HEK293T (cell line): ENCODE data around the gene WNT3A.

Experiments
- CTCF ChIA-PET: fragments of 350-600 bp; formaldehyde crosslinking; extraction: SDS; loops from one replicate; lab custom pipeline; 2021; ENCODE audit warnings: antibody characterized with exemption, inconsistent platforms; lab: Yijun Ruan, JAX
- POLR2A ChIA-PET: fragments of 350-600 bp; formaldehyde crosslinking; extraction: SDS; loops from one replicate; lab custom pipeline; 2020; ENCODE audit warnings: antibody characterized with exemption, inconsistent platforms; lab: Yijun Ruan, JAX
- DNase-seq: peaks from one replicate; pipeline ENCODE4 v3.0.0; 2012; ENCODE audit warnings: mixed read lengths; ENCODE audit errors: extremely low spot score
- ARNT ChIP-seq: fragments of 450-650 bp; IDR thresholded peaks from 2 replicates; pipeline ENCODE4 v1.6.1; 2017; ENCODE audit warnings: mild to moderate bottlenecking
- BHLHE40 ChIP-seq: fragments of 450-650 bp; IDR thresholded peaks from 2 replicates; pipeline ENCODE4 v1.6.1; 2016; ENCODE audit warnings: mild to moderate bottlenecking, moderate library complexity, borderline replicate concordance
- CTBP1 ChIP-seq: fragments of 450-650 bp; IDR thresholded peaks from 2 replicates; pipeline ENCODE4 v1.6.1; 2016; ENCODE audit warnings: borderline replicate concordance
- ELF4 ChIP-seq: fragments of 450-650 bp; IDR thresholded peaks from 2 replicates; pipeline ENCODE4 v1.6.1; 2017; ENCODE audit warnings: antibody characterized with exemption
- FOXA1 ChIP-seq: fragments of 450-650 bp; IDR thresholded peaks from 2 replicates; pipeline ENCODE4 v1.6.1; 2016; ENCODE audit warnings: mild to moderate bottlenecking
- FOXK2 ChIP-seq: fragments of 450-650 bp; IDR thresholded peaks from 2 replicates; pipeline ENCODE4 v1.6.1; 2016; ENCODE audit warnings: mild to moderate bottlenecking
- FOXM1 ChIP-seq: fragments of 450-650 bp; IDR thresholded peaks from 2 replicates; pipeline ENCODE4 v1.6.1; 2017; ENCODE audit warnings: mild to moderate bottlenecking, borderline replicate concordance
- HDGF ChIP-seq: fragments of 450-650 bp; IDR thresholded peaks from 2 replicates; pipeline ENCODE4 v1.6.1; 2017; ENCODE audit warnings: antibody characterized with exemption, borderline replicate concordance
- L3MBTL2 ChIP-seq: fragments of 450-650 bp; conservative IDR thresholded peaks from 2 replicates; pipeline ENCODE4 v1.6.1; 2016; ENCODE audit warnings: mild to moderate bottlenecking
- LEF1 ChIP-seq: fragments of 450-650 bp; IDR thresholded peaks from 2 replicates; pipeline ENCODE4 v1.6.1; 2017; ENCODE audit warnings: mild to moderate bottlenecking, borderline replicate concordance
- NFRKB ChIP-seq: fragments of 450-650 bp; IDR thresholded peaks from 2 replicates; pipeline ENCODE4 v1.6.1; 2016; ENCODE audit warnings: mild to moderate bottlenecking, moderate library complexity
- PKNOX1 ChIP-seq: fragments of 450-650 bp; IDR thresholded peaks from 2 replicates; pipeline ENCODE4 v1.6.1; 2016
- SP1 ChIP-seq: fragments of 450-650 bp; IDR thresholded peaks from 2 replicates; pipeline ENCODE4 v1.6.1; 2017
- SUZ12 ChIP-seq: fragments of 450-650 bp; IDR thresholded peaks from 2 replicates; pipeline ENCODE4 v1.6.1; 2016; ENCODE audit warnings: mild to moderate bottlenecking
- TARDBP ChIP-seq: fragments of 450-650 bp; IDR thresholded peaks from 2 replicates; pipeline ENCODE4 v1.6.1; 2016
- ZNF384 ChIP-seq: fragments of 450-650 bp; IDR thresholded peaks from 2 replicates; pipeline ENCODE4 v1.6.1; 2016

Gene WNT3A

GRCh38 chr1:228015276-228016180, 8.7 kb downstream of the WNT3A start:
- ChIA-PET POLR2A (no interaction called here), CTCF (no interaction called here)
- TF ChIP-seq ZNF384, result no peak
- TF ChIP-seq L3MBTL2, result no peak
- TF ChIP-seq SP1, result no peak
- TF ChIP-seq FOXA1, result no peak
- TF ChIP-seq ELF4, result no peak
- TF ChIP-seq LEF1, result no peak
- TF ChIP-seq CTBP1, result no peak
- no peak for TF ChIP-seq TARDBP
- TF ChIP-seq HDGF, result no peak
- TF ChIP-seq PKNOX1, result no peak
- no peak for TF ChIP-seq BHLHE40
- no peak for TF ChIP-seq FOXK2
- TF ChIP-seq FOXM1, result no peak
- TF ChIP-seq ARNT, result no peak
- no peak for TF ChIP-seq SUZ12
- no peak for TF ChIP-seq NFRKB
- DNase-seq, result no peak

GRCh38 chr1:228016181-228016510, 9.3 kb downstream of the WNT3A start:
- DNase-seq, result no peak
- TF ChIP-seq BHLHE40 (no peak), NFRKB (no peak), SP1 (no peak), TARDBP (no peak), CTBP1 (no peak), LEF1 (no peak), FOXA1 (no peak), SUZ12 (no peak), ZNF384 (no peak), ELF4 (no peak), HDGF (no peak), FOXM1 (no peak), L3MBTL2 (no peak), FOXK2 (no peak), PKNOX1 (no peak), ARNT (no peak)
- ChIA-PET CTCF (no interaction called here), POLR2A (no interaction called here)

GRCh38 chr1:228016653-228017355, 10.0 kb downstream of the WNT3A start:
- no peak for DNase-seq
- TF ChIP-seq NFRKB (no peak), ELF4 (no peak), FOXA1 (no peak), FOXM1 (no peak), ARNT (no peak), BHLHE40 (no peak), SP1 (no peak), TARDBP (no peak), ZNF384 (no peak), LEF1 (no peak), PKNOX1 (no peak), HDGF (no peak), L3MBTL2 (no peak), SUZ12 (no peak), CTBP1 (no peak), FOXK2 (no peak)
- POLR2A ChIA-PET, result interaction anchor here (0.7 kb wide), 1 partner anchor 11 kb away, joined by 3 read pairs; no protein-coding TSS in a partner anchor
- CTCF ChIA-PET, result no interaction called here

DNA sequence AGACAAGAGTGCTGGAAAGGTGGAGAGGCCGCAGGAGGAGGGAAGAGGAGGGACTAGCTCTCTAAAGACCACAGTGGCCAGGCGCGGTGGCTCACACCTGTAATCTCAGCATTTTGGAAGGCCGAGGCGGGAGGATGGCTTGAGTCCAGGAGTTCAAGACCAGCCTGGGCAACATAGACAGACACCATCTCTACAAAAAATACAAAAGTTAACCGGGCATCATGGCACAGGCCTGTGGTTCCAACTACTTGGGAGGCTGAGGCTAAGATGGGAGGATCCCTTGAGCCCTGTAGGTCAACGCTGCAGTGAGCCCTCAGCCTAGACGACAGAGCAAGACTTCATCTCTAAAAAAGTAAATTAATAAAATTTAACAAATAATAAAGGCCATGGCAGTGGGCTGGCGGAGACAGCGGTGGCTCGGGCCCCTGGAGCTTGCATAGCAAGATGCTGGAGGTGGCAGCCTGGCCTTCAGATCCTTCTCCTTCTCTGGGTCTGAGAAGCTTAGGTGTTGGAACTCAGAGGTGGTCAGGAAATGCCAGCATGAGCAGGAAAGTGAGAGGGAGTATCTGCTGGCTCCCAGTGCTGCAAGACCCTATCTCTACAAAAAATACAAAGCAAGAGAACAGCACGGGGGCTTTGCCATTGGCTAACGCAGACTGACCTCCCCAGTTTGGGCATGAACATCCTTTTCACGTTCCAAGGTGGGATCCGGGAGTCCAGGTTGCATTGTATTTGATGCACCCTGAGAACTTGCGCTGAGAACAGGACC, 10.7 kb downstream of the WNT3A start:
- DNase-seq, result no peak
- CTCF ChIA-PET, result no interaction called here
- TF ChIP-seq ZNF384 (no peak), BHLHE40 (no peak), ELF4 (no peak), TARDBP (no peak), SUZ12 (no peak), NFRKB (no peak)
- POLR2A ChIA-PET, result interaction anchor here (0.7 kb wide), 1 partner anchor 12 kb away, joined by 3 read pairs; no protein-coding TSS in a partner anchor

DNA sequence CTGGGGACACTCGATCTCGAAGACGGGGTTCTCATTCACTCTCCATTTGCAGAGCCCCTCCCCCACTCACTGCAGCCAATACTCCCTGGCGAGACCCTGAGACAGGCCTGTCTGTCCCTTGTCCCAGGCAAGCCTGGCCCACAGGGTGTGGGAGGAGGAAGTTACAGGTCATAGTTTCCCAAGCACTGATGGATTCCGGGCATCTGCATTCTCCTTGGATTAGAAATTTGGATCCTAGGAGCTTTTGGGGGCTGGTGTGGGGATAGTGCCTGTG, 11.3 kb downstream of the WNT3A start:
- POLR2A ChIA-PET, result no interaction called here
- DNase-seq, result no peak
- CTCF ChIA-PET, result no interaction called here
- no peak for TF ChIP-seq LEF1
- no peak for TF ChIP-seq SUZ12
- no peak for TF ChIP-seq PKNOX1
- no peak for TF ChIP-seq FOXA1
- no peak for TF ChIP-seq ARNT
- TF ChIP-seq TARDBP, result no peak
- no peak for TF ChIP-seq HDGF
- no peak for TF ChIP-seq BHLHE40
- TF ChIP-seq FOXK2, result no peak
- TF ChIP-seq ZNF384, result no peak
- TF ChIP-seq NFRKB, result no peak
- no peak for TF ChIP-seq L3MBTL2
